MCF 10A (cell line): ENCODE results near the gene TMEM129. TPM values are rescaled to one million over a fixed set of nuclear protein-coding genes. Genes with fewer than 3 reads are reported as not detected.

ENCODE experiments used
- BruUV-seq: library from RNA; stranded (reverse); fragments of 400-500 nt; replicated peaks from 2 replicates; lab custom pipeline; 2021; lab: Mats Ljungman, UMichigan
- CTCF ChIA-PET: fragments of 300-600 bp; sonication (Branson Sonifier 250); formaldehyde crosslinking; extraction: SDS; loops from one replicate; lab custom pipeline; 2021; ENCODE audit warnings: antibody characterized with exemption, inconsistent platforms; lab: Yijun Ruan, JAX
- POLR2A ChIA-PET: fragments of 300-600, 350-650 bp; sonication (Branson Sonifier 250); formaldehyde crosslinking; extraction: SDS; loops from one replicate; lab custom pipeline; 2020; ENCODE audit warnings: antibody characterized with exemption, inconsistent platforms; lab: Yijun Ruan, JAX
- DNase-seq: peaks from one replicate; pipeline ENCODE4 v3.0.0-alpha.2; 2018; ENCODE audit not compliant: unreplicated experiment
- H3K27ac Mint-ChIP-seq: one replicate; pipeline ENCODE4 v1.8.0; 2022; ENCODE audit warnings: mild to moderate bottlenecking, low read depth, mixed read lengths; ENCODE audit not compliant: unreplicated experiment
- H3K27me3 Mint-ChIP-seq: one replicate; pipeline ENCODE4 v1.8.0; 2022; ENCODE audit warnings: mixed read lengths; ENCODE audit not compliant: insufficient read depth, unreplicated experiment
- H3K36me3 Mint-ChIP-seq: one replicate; pipeline ENCODE4 v1.8.0; 2022; ENCODE audit warnings: mild to moderate bottlenecking, moderate library complexity, mixed read lengths; ENCODE audit not compliant: insufficient read depth, unreplicated experiment
- H3K4me1 Mint-ChIP-seq: one replicate; pipeline ENCODE4 v1.8.0; 2022; ENCODE audit warnings: mixed read lengths; ENCODE audit not compliant: insufficient read depth, unreplicated experiment
- H3K4me3 Mint-ChIP-seq: one replicate; pipeline ENCODE4 v1.8.0; 2022; ENCODE audit warnings: mild to moderate bottlenecking, moderate library complexity, mixed read lengths; ENCODE audit not compliant: unreplicated experiment
- H3K9me3 Mint-ChIP-seq: one replicate; pipeline ENCODE4 v1.8.0; 2022; ENCODE audit warnings: mixed read lengths; ENCODE audit not compliant: unreplicated experiment
- CTCF ChIP-seq: fragments of 200-600 bp; IDR thresholded peaks from one replicate; pipeline ENCODE4 v1.8.0; 2022; ENCODE audit warnings: antibody characterized with exemption, mild to moderate bottlenecking; ENCODE audit not compliant: unreplicated experiment
- intact Hi-C: fragments of 100-400 bp; cut with micrococcal nuclease; formaldehyde crosslinking; loops from 2 replicates; pipeline ENCODE4 v1.14.1; 2022
- total RNA-seq: library from RNA; stranded (reverse); gene quantifications from 2 replicates; pipeline ENCODE4 v1.2.3, GENCODE V29; 2022

The TMEM129 gene
- total RNA-seq, 1 experiment from 2014 or later: 38.3 TPM

- ChIA-PET CTCF (interaction anchor here (0.6 to 1.9 kb wide), 6 partner anchors 9 to 258 kb away, joined by 3 to 6 read pairs (median 4); no protein-coding TSS in a partner anchor), POLR2A (interaction anchor here (1.2 kb wide), 1 partner anchor 56 kb away, joined by 3 read pairs; no protein-coding TSS in a partner anchor)
- Mint-ChIP-seq H3K4me3 (no peak overlapping the region), H3K9me3 (no peaks in the 10 kb centered on the region), H3K4me1 (peaks cover 6% of the 10 kb centered on the region), H3K36me3 (no peaks in the 10 kb centered on the region), H3K27me3 (no peaks in the 10 kb centered on the region), H3K27ac (no peak overlapping the region)
- TF ChIP-seq CTCF: no peak
- intact Hi-C loops: no loop called here
- no TSS peak for BruUV-seq
- no peak for DNase-seq
Measured at GRCh38 chr4:1756893-1757779, 36.0 kb upstream of the TMEM129 start.

- DNase-seq: no peak
- Mint-ChIP-seq H3K4me1 (peaks cover 6% of the 10 kb centered on the region), H3K4me3 (no peak overlapping the region), H3K27me3 (no peaks in the 10 kb centered on the region), H3K36me3 (no peaks in the 10 kb centered on the region), H3K9me3 (no peaks in the 10 kb centered on the region), H3K27ac (no peak overlapping the region)
- intact Hi-C loops: no loop called here
- CTCF ChIA-PET: interaction anchor here (0.9 kb wide), 1 partner anchor 29 kb away, joined by 3 read pairs; no protein-coding TSS in a partner anchor
- POLR2A ChIA-PET: no interaction called here
- no TSS peak for BruUV-seq
- no peak for TF ChIP-seq CTCF
Measured at GRCh38 chr4:1756079-1756478, 35.0 kb upstream of the TMEM129 start.

DNA sequence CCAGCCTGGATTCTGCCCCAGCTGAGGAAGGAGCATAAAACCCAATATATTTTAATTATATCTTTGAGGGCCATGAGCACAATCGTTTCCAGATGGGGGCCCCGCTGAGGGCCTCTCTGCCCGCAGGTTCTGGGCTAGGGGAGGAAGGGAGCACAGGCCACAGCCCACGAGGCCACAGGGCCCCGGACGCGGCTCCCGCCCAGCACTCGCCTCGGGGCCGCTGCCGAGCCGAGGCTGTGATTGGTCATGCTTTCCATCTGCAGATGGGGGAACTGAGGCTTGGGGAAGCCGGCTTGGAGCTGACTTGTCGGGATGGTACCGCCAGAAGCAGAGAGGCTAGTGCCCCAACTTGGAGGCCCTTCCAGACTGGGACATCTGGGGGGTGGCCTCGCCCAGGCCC is 34.2 kb upstream of the TMEM129 start:
- no peaks in the 10 kb centered on the region for H3K9me3 Mint-ChIP-seq
- TF ChIP-seq CTCF: no peak
- intact Hi-C loops: no loop called here
- BruUV-seq: no TSS peak
- ChIA-PET CTCF (interaction anchor here (0.9 to 1.8 kb wide), 2 partner anchors 30 to 55 kb away, joined by 3 to 8 read pairs; no protein-coding TSS in a partner anchor), POLR2A (no interaction called here)
- no peak overlapping the region for H3K4me3 Mint-ChIP-seq
- H3K27ac Mint-ChIP-seq: no peak overlapping the region
- H3K36me3 Mint-ChIP-seq: no peaks in the 10 kb centered on the region
- H3K27me3 Mint-ChIP-seq: no peaks in the 10 kb centered on the region
- H3K4me1 Mint-ChIP-seq: peaks cover 6% of the 10 kb centered on the region
- no peak for DNase-seq

GRCh38 chr4:1754336-1754735 is 33.2 kb upstream of the TMEM129 start:
- POLR2A ChIA-PET: interaction anchor here (1.0 kb wide), 1 partner anchor 37 kb away, joined by 3 read pairs; no protein-coding TSS in a partner anchor
- intact Hi-C loops: no loop called here
- CTCF ChIA-PET: interaction anchor here (0.7 to 1.8 kb wide), 3 partner anchors 37 to 145 kb away, joined by 3 to 8 read pairs (median 4); no protein-coding TSS in a partner anchor
- Mint-ChIP-seq H3K4me1 (peaks cover 6% of the 10 kb centered on the region), H3K27me3 (no peaks in the 10 kb centered on the region), H3K4me3 (no peak overlapping the region), H3K36me3 (no peaks in the 10 kb centered on the region), H3K27ac (no peak overlapping the region), H3K9me3 (no peaks in the 10 kb centered on the region)
- no peak for TF ChIP-seq CTCF
- no TSS peak for BruUV-seq
- no peak for DNase-seq
